Measurements from ENCODE around the gene USP25. TPM values are rescaled to one million over a fixed set of nuclear protein-coding genes. Genes with fewer than 3 reads are reported as not detected.

Gene USP25
- total and polyA plus RNA-seq, 8 donors, result 37.2 to 51.9 (median 44.9) TPM

GRCh38 chr21:15729346-15729673, 472 bp upstream of the USP25 start:
- ATAC-seq, result no peak

DNA sequence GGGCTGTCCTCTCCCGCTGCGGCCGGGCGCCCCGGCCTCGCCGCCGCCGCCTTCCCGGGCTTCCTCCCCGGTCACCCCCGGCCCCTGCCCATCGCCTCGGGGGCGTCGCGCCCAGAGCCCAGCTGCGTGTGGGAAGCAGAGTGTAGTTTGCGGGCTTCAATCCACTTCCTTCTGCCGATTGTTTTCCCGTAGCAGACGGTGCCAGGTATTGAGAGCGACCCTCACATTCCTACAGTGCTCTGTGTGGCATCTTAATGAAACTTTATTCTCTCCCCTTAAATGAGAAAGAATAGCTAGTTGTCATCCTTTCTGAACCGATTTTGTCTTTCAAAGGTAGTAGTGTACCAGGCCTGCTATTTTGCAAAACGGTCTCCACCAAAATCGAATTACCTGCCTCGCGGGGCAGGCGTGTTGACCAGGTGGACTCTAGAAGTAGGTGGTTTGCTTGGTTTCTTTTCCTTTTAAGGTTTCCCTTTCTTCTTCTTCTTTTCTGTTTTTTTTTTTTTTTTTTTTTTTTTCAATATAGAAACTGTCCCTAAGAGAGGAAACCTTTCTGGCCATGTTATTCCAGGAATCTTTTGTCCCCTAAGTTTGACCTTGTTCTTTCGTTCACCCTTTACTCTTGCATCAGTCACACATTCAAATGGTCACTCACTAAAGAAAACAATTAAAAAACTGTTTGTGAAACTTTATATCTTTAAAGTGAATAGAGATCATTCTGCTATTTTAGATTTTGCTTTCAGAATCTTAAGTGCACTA, 881 bp downstream of the USP25 start:
- intact Hi-C loops (cut with DNase I), result no loop called here
- no peaks in the 10 kb centered on the region for H3K36me3 ChIP-seq
- H3K27ac ChIP-seq, result peak overlapping the region; percentile 92 to 97
- no peak for TF ChIP-seq CTCF (IDR thresholded peaks at IDR 0.05)
- ATAC-seq (peak; percentile 5), DNase-seq (no peak)
- no peaks in the 10 kb centered on the region for H3K27me3 ChIP-seq
- H3K4me3 ChIP-seq, result peak overlapping the region; percentile 75 to 86
- no peaks in the 10 kb centered on the region for H3K9me3 ChIP-seq
- peaks cover 0 to 52% of the 10 kb centered on the region in 2 donors for H3K4me1 ChIP-seq

More at GRCh38 chr21:15729346-15729673, 472 bp upstream of the USP25 start:
- peak overlapping the region; percentile 32 to 86 for H3K4me3 ChIP-seq
- intact Hi-C loops (cut with DNase I), result loop anchor here in 1 of 2 donors (5.0 kb wide), 1 partner anchor 98 kb away; no protein-coding TSS in a partner anchor
- peaks cover 0 to 39% of the 10 kb centered on the region in 2 donors for H3K4me1 ChIP-seq
- TF ChIP-seq CTCF (IDR thresholded peaks at IDR 0.05), result no peak
- H3K27ac ChIP-seq, result peak overlapping the region; percentile 92 to 97
- no peaks in the 10 kb centered on the region for H3K36me3 ChIP-seq
- H3K9me3 ChIP-seq, result no peaks in the 10 kb centered on the region
- DNase-seq, result no peak
- no peaks in the 10 kb centered on the region for H3K27me3 ChIP-seq

DNA sequence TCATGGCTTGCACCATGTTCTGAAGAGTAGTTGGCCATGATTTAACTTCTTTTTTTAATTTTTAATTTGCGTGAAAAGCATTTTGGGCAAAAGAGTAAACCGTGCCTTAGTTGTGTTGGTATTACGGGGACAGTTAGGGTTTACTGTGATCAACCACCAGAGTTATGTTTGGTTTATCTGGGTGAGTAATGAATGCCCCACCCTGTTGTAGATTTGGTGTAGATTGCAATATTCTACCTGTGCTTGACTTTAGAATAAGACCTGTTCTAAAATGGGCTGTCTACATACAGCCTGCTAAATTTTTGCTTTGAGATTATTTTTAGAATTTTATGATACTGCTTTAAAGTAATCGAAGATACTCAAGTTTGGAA, 1.4 kb downstream of the USP25 start:
- DNase-seq, result no peak
- Histone ChIP-seq H3K4me3 (peak overlapping the region; percentile 75 to 86), H3K9me3 (no peaks in the 10 kb centered on the region), H3K36me3 (no peaks in the 10 kb centered on the region), H3K27ac (peak overlapping the region; percentile 92 to 97), H3K27me3 (no peaks in the 10 kb centered on the region), H3K4me1 (peaks cover 0 to 58% of the 10 kb centered on the region in 2 donors)
- peak; percentile 18 for ATAC-seq
- intact Hi-C loops (cut with DNase I), result no loop called here
- no peak for TF ChIP-seq CTCF (IDR thresholded peaks at IDR 0.05)

GRCh38 chr21:15732290-15732995, 2.7 kb downstream of the USP25 start:
- no peaks in the 10 kb centered on the region for H3K27me3 ChIP-seq
- no peak for DNase-seq
- H3K4me3 ChIP-seq, result peak overlapping the region; percentile 75 to 86
- intact Hi-C loops (cut with DNase I), result no loop called here
- no peak for TF ChIP-seq CTCF (IDR thresholded peaks at IDR 0.05)
- H3K27ac ChIP-seq, result peak overlapping the region; percentile 37 to 97
- no peaks in the 10 kb centered on the region for H3K36me3 ChIP-seq
- peak; percentile 37 for ATAC-seq
- peaks cover 0 to 69% of the 10 kb centered on the region in 2 donors for H3K4me1 ChIP-seq
- no peaks in the 10 kb centered on the region for H3K9me3 ChIP-seq

- H3K36me3 ChIP-seq, result no peaks in the 10 kb centered on the region
- peaks cover 0 to 72% of the 10 kb centered on the region in 2 donors for H3K4me1 ChIP-seq
- peak overlapping the region in 1 of 2 donors; percentile 97 for H3K27ac ChIP-seq
- no peaks in the 10 kb centered on the region for H3K27me3 ChIP-seq
- intact Hi-C loops (cut with DNase I), result no loop called here
- no peak for TF ChIP-seq CTCF (IDR thresholded peaks at IDR 0.05)
- ATAC-seq (no peak), DNase-seq (no peak)
- H3K9me3 ChIP-seq, result no peaks in the 10 kb centered on the region
- H3K4me3 ChIP-seq, result peak overlapping the region in 1 of 2 donors; percentile 86
Measured at GRCh38 chr21:15732996-15733329, 3.2 kb downstream of the USP25 start.

Measured in left lung (tissue), 10 donors.